IPS-20b (cell line): Measurements from ENCODE around the gene CD81.

ENCODE experiments used
- H3K27ac ChIP-seq: one replicate; pipeline ENCODE4 v1.5.1; 2013; ENCODE audit warnings: low read length
- H3K27me3 ChIP-seq: 2 replicates; pipeline ENCODE4 v1.6.1; 2013; ENCODE audit warnings: mild to moderate bottlenecking, low read length, inconsistent platforms; ENCODE audit not compliant: insufficient read depth
- H3K36me3 ChIP-seq: 2 replicates; pipeline ENCODE4 v1.6.1; 2013; ENCODE audit warnings: low read depth, mild to moderate bottlenecking, inconsistent platforms, low read length, moderate library complexity; ENCODE audit not compliant: insufficient read depth
- H3K4me1 ChIP-seq: 2 replicates; pipeline ENCODE4 v1.6.1; 2013; ENCODE audit warnings: mild to moderate bottlenecking, control low read depth, inconsistent platforms, low read length, moderate library complexity; ENCODE audit not compliant: insufficient read depth
- H3K4me3 ChIP-seq: 2 replicates; pipeline ENCODE4 v1.5.1; 2013; ENCODE audit warnings: mild to moderate bottlenecking, low read length, inconsistent platforms
- H3K9ac ChIP-seq: 2 replicates; pipeline ENCODE4 v1.6.1; 2013; ENCODE audit warnings: low read depth, mild to moderate bottlenecking, inconsistent platforms, low read length, moderate library complexity
- H3K9me3 ChIP-seq: 2 replicates; pipeline ENCODE4 v1.6.1; 2013; ENCODE audit warnings: mild to moderate bottlenecking, low read depth, low read length, inconsistent platforms; ENCODE audit not compliant: insufficient read depth

CD81 gene

GRCh38 chr11:2440646-2441045, 63.5 kb downstream of the CD81 start:
- H3K9ac ChIP-seq: no peak overlapping the region
- H3K27ac ChIP-seq: no peak overlapping the region
- H3K4me3 ChIP-seq: no peak overlapping the region
- no peaks in the 10 kb centered on the region for H3K36me3 ChIP-seq
- H3K9me3 ChIP-seq: no peaks in the 10 kb centered on the region
- H3K4me1 ChIP-seq: no peaks in the 10 kb centered on the region
- peaks cover 79% of the 10 kb centered on the region for H3K27me3 ChIP-seq

GRCh38 chr11:2441171-2441570, 64.1 kb downstream of the CD81 start:
- no peaks in the 10 kb centered on the region for H3K4me1 ChIP-seq

DNA sequence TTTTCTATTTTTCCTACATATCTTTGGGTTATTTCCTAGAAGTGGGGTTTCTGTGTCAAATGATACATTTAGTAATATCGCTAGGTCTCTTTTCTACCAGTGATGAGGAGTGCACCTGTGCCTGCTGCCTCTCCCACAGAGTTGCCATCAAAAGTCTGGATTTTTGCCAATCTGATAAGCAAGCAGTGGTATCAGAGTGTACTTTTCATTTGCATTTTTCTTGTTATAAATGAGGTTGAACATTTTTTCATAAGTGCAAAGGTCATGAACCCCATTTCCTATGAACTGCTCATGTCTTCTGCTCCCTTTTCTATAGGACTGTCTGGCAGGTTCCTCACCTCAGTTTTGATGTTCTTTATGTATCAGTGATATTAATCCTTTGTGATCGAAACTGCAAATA, 65.5 kb downstream of the CD81 start:
- Histone ChIP-seq H3K9me3 (no peaks in the 10 kb centered on the region), H3K4me1 (no peaks in the 10 kb centered on the region), H3K9ac (no peak overlapping the region), H3K4me3 (no peak overlapping the region), H3K36me3 (no peaks in the 10 kb centered on the region), H3K27me3 (peaks cover 89% of the 10 kb centered on the region), H3K27ac (no peak overlapping the region)

More at GRCh38 chr11:2441171-2441570, 64.1 kb downstream of the CD81 start:
- Histone ChIP-seq H3K9ac (no peak overlapping the region), H3K9me3 (no peaks in the 10 kb centered on the region), H3K27ac (no peak overlapping the region), H3K36me3 (no peaks in the 10 kb centered on the region), H3K4me3 (no peak overlapping the region), H3K27me3 (peaks cover 80% of the 10 kb centered on the region)

- no peak overlapping the region for H3K9ac ChIP-seq
Observed at GRCh38 chr11:2443406-2443805, 66.3 kb downstream of the CD81 start.

DNA sequence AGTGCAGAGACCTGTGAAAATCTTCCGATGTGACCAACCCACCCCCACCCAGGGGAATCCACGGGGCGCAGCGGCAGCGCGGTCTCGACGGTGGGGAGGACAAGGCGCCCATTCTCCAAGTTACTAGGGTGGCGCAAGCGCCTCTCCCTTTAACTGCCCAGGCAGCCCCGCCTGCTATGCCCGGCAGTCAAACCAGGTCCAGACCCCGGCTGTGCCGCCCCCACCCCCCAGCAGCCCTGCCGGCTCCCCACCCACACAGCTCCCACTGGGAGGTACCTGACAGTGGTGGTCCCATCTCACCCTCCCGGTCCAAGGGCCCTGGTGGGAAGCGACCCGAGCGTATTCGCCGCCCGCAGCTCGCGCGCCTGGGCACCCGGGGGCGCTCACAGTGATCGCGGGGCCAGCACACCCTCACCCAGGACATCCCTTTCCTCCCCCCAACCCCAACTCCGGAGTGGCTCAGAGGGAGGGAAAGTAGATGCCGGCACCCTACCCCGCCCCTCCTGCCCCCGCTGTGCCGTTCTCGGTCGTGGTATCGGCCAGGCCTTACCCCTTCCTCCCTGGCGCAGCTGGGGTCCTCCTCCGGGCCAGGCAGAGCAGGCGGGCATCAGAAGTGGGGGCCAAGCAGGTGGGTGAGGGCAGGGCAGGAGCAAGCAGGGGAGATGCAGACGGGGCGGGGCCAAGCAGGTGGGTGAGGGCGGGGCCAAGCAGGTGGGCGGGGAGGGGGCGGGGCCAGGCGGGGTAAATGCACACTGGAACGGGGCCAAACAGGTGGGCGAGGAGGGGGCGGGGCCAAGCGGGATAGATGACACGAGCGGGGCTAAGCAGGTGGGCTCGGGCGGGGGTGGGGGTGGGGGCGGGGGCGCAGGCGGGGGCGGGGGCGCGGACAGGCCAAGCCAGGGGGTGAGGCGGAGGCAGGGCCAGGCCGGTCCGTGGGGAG, 67.0 kb downstream of the CD81 start, which contains the start of gene TRPM5:
TRPM5 (minus strand) TSS at position 634 of the 940 bp plus-strand sequence. CDS start 21,478 bp downstream, outside the sequence.
- Histone ChIP-seq H3K27me3 (peaks cover 92% of the 10 kb centered on the region), H3K36me3 (no peaks in the 10 kb centered on the region), H3K9me3 (no peaks in the 10 kb centered on the region), H3K27ac (no peak within 1 kb of the TSS), H3K4me3 (peak within 1 kb of the TSS; percentile 62), H3K9ac (no peak within 1 kb of the TSS), H3K4me1 (no peaks in the 10 kb centered on the region)

More at GRCh38 chr11:2443406-2443805, 66.3 kb downstream of the CD81 start:
- H3K27ac ChIP-seq: no peak overlapping the region
- H3K4me3 ChIP-seq: no peak overlapping the region
- no peaks in the 10 kb centered on the region for H3K36me3 ChIP-seq
- H3K9me3 ChIP-seq: no peaks in the 10 kb centered on the region
- peaks cover 89% of the 10 kb centered on the region for H3K27me3 ChIP-seq
- no peaks in the 10 kb centered on the region for H3K4me1 ChIP-seq

DNA sequence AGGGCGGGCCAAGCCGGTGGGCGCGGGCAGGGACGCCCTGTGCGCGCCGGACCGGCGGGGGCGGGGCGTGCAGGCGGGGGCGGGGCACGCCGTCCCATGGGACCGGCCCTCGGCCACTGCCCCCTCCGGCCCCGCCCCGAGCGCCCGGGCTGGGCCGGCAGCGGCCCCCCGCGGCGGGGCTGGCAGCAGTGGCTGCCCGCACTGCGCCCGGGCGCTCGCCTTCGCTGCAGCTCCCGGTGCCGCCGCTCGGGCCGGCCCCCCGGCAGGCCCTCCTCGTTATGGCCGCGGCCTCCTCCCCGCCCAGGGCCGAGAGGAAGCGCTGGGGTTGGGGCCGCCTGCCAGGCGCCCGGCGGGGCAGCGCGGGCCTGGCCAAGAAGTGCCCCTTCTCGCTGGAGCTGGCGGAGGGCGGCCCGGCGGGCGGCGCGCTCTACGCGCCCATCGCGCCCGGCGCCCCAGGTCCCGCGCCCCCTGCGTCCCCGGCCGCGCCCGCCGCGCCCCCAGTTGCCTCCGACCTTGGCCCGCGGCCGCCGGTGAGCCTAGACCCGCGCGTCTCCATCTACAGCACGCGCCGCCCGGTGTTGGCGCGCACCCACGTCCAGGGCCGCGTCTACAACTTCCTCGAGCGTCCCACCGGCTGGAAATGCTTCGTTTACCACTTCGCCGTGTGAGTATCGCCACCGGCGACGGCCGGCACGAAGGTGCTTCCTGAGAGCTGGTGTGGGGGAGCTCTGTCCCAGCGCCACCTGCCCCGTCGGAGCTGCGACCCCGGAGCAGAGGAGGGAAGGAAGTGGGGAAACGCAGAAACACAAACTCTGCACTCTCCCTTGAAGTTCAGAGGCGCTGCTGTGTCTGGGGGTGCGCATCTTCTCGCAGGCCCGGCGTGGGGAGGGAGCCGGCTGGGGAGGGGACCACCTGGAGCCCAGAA, 68.0 kb downstream of the CD81 start, which contains the start of gene KCNQ1:
KCNQ1 (plus strand) TSS at position 188 of the 925 bp plus-strand sequence; CDS start at position 279, 91 bp downstream.
- no peak within 1 kb of the TSS for H3K27ac ChIP-seq
- no peaks in the 10 kb centered on the region for H3K4me1 ChIP-seq
- no peaks in the 10 kb centered on the region for H3K36me3 ChIP-seq
- H3K27me3 ChIP-seq: peaks cover 92% of the 10 kb centered on the region
- peak within 1 kb of the TSS; percentile 62 for H3K4me3 ChIP-seq
- H3K9ac ChIP-seq: no peak within 1 kb of the TSS
- H3K9me3 ChIP-seq: no peaks in the 10 kb centered on the region

DNA sequence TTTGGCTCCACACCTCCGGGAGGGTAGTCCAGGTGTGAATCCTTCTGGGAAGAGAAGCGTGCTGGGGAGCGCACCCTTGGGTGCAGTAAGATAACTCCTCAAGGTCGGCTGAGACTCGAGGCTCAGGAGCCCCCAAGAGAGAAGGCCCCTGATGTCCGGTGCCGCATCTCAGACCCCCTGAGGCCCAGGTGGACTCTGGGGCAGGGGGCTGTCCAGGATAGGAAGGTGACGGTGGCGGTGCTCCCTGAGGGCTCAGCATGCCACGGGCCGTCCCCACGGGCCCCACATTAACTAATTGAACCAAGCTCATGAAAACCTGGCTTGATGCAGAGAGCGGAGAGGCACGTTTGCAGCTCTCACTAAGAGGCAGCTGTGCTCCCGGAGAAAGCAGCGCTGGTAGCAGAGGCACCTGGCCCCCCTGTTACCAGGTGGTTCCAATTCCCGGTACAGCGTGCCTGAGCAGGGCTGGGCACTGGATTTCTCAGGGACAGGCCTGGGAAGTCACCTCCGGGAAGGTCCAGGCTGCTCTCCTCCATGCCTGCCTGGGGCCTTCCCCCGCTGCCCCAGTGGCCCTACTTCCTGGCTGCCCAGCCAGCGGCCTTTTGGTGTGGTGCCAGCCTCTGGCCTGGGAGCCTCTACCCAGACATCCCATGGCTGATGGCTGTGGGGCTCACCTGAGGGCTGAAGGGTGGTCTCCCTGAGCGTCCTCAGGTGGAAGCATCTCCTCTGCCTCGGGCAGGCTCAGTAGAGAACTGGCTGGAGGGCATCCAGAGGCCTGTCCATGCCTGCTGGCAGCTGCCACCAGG, 68.8 kb downstream of the CD81 start:
- Histone ChIP-seq H3K9ac (no peak overlapping the region), H3K4me3 (peak overlapping the region; percentile 59; the same call in 1 of the 2 replicates), H3K27me3 (peaks cover 91% of the 10 kb centered on the region), H3K9me3 (no peaks in the 10 kb centered on the region), H3K27ac (no peak overlapping the region), H3K4me1 (no peaks in the 10 kb centered on the region), H3K36me3 (no peaks in the 10 kb centered on the region)

- H3K4me3 ChIP-seq: no peak overlapping the region
- H3K27me3 ChIP-seq: peaks cover 91% of the 10 kb centered on the region
- no peak overlapping the region for H3K27ac ChIP-seq
- no peak overlapping the region for H3K9ac ChIP-seq
- H3K4me1 ChIP-seq: no peaks in the 10 kb centered on the region
- no peaks in the 10 kb centered on the region for H3K9me3 ChIP-seq
- no peaks in the 10 kb centered on the region for H3K36me3 ChIP-seq
Observed at GRCh38 chr11:2446590-2447252, 69.6 kb downstream of the CD81 start.
